ENCODE results near the gene C1QTNF8. TPM values are rescaled to one million over a fixed set of nuclear protein-coding genes. Genes with fewer than 3 reads are reported as not detected.
A peak's percentile ranks its signal among the peaks of the same experiment; 100 is the strongest.

The C1QTNF8 gene
- total RNA-seq, 1 donor from 2014 or later = not detected

- no peaks in the 10 kb centered on the region for H3F3A ChIP-seq (ENCODE audit: low read depth)
- Mint-ChIP-seq H3K4me3 (no peak overlapping the region), H3K27me3 (ENCODE audit: insufficient read depth, low read depth) (peaks cover 4% of the 10 kb centered on the region), H3K36me3 (no peaks in the 10 kb centered on the region), H3K9me3 (no peaks in the 10 kb centered on the region), H3K4me1 (peaks cover 5% of the 10 kb centered on the region), H3K27ac (no peak overlapping the region)
- TF ChIP-seq EZH2phosphoT487 (IDR thresholded peaks at IDR 0.05) (no peak), CTCF (IDR thresholded peaks at IDR 0.05) (peak; percentile 5)
- H3K27me3 ChIP-seq = no peaks in the 10 kb centered on the region
- H4K20me1 ChIP-seq (ENCODE audit: low read depth) = no peaks in the 10 kb centered on the region
- peak overlapping the region; percentile 62 for H3K4me2 ChIP-seq
- no peaks in the 10 kb centered on the region for H3K36me3 ChIP-seq
- no peak overlapping the region for H3K4me3 ChIP-seq
- H3K9me3 ChIP-seq (ENCODE audit: low read depth) = no peaks in the 10 kb centered on the region
- H3K27ac ChIP-seq = no peak overlapping the region
- DNase-seq (ENCODE audit: low spot score) = peak; percentile 89
- no peaks in the 10 kb centered on the region for H3K79me2 ChIP-seq (ENCODE audit: low read depth)
- no peak overlapping the region for H3K9ac ChIP-seq
- H2AFZ ChIP-seq (replicated peaks) = no peak overlapping the region
- peaks cover 10% of the 10 kb centered on the region for H3K4me1 ChIP-seq
These were observed 47.5 kb downstream of the C1QTNF8 start for GRCh38 chr16:1048442-1049112.

- H3K4me1 Mint-ChIP-seq = peaks cover 5% of the 10 kb centered on the region
- no peak overlapping the region for H3K27ac Mint-ChIP-seq
- H4K20me1 ChIP-seq (ENCODE audit: low read depth) = no peaks in the 10 kb centered on the region
- no peaks in the 10 kb centered on the region for H3K36me3 Mint-ChIP-seq
- H3K4me3 ChIP-seq = no peak overlapping the region
- no peaks in the 10 kb centered on the region for H3K79me2 ChIP-seq (ENCODE audit: low read depth)
- H3F3A ChIP-seq (ENCODE audit: low read depth) = no peaks in the 10 kb centered on the region
- no peak for DNase-seq (ENCODE audit: low spot score)
- no peak for TF ChIP-seq EZH2 (IDR thresholded peaks at IDR 0.05)
- no peaks in the 10 kb centered on the region for H3K9me3 ChIP-seq (ENCODE audit: low read depth)
- H3K9ac ChIP-seq = no peak overlapping the region
- peaks cover 2% of the 10 kb centered on the region for H3K27me3 Mint-ChIP-seq (ENCODE audit: insufficient read depth, low read depth)
- H3K4me1 ChIP-seq = peaks cover 10% of the 10 kb centered on the region
- no peaks in the 10 kb centered on the region for H3K36me3 ChIP-seq
- H2AFZ ChIP-seq (replicated peaks) = no peak overlapping the region
- no peaks in the 10 kb centered on the region for H3K9me3 Mint-ChIP-seq
- peak overlapping the region; percentile 62 for H3K4me2 ChIP-seq
- H3K4me3 Mint-ChIP-seq = no peak overlapping the region
- H3K27ac ChIP-seq = no peak overlapping the region
- H3K27me3 ChIP-seq = no peaks in the 10 kb centered on the region
These were observed 48.2 kb downstream of the C1QTNF8 start for GRCh38 chr16:1047801-1048200.

GRCh38 chr16:1047123-1047522, 48.9 kb downstream of the C1QTNF8 start:
- no peak for TF ChIP-seq EZH2 (IDR thresholded peaks at IDR 0.05)
- no peak for TF ChIP-seq EZH2phosphoT487 (IDR thresholded peaks at IDR 0.05)
- TF ChIP-seq CTCF (IDR thresholded peaks at IDR 0.05) = no peak
- Histone ChIP-seq H4K20me1 (ENCODE audit: low read depth) (no peaks in the 10 kb centered on the region), H3K79me2 (ENCODE audit: low read depth) (no peaks in the 10 kb centered on the region), H3K27me3 (no peaks in the 10 kb centered on the region), H3K27ac (no peak overlapping the region), H2AFZ (replicated peaks) (no peak overlapping the region), H3K4me1 (peaks cover 10% of the 10 kb centered on the region), H3F3A (ENCODE audit: low read depth) (no peaks in the 10 kb centered on the region), H3K36me3 (no peaks in the 10 kb centered on the region), H3K4me2 (no peak overlapping the region), H3K4me3 (no peak overlapping the region), H3K9ac (no peak overlapping the region), H3K9me3 (ENCODE audit: low read depth) (no peaks in the 10 kb centered on the region)
- Mint-ChIP-seq H3K9me3 (peaks cover 4% of the 10 kb centered on the region), H3K36me3 (no peaks in the 10 kb centered on the region), H3K27ac (no peak overlapping the region), H3K4me1 (peaks cover 9% of the 10 kb centered on the region), H3K27me3 (ENCODE audit: insufficient read depth, low read depth) (peaks cover 2% of the 10 kb centered on the region), H3K4me3 (no peak overlapping the region)
- no peak for DNase-seq (ENCODE audit: low spot score)

All from neural progenitor cell (in vitro differentiated cells).